HG03460 (cell line): ENCODE results near the gene MBNL3.
A peak's percentile ranks its signal among the peaks of the same experiment; 100 is the strongest.
"Not testable (repeated sequence)": the region's sequence is repeated elsewhere in the genome, so short reads cannot be mapped to it uniquely, and the experiment has no call there.

Experiments used
- ATAC-seq: cut with Tn5 transposase; IDR thresholded peaks from one replicate; pipeline ENCODE4 v1.9.1; 2021; ENCODE audit not compliant: unreplicated experiment

The MBNL3 gene

DNA sequence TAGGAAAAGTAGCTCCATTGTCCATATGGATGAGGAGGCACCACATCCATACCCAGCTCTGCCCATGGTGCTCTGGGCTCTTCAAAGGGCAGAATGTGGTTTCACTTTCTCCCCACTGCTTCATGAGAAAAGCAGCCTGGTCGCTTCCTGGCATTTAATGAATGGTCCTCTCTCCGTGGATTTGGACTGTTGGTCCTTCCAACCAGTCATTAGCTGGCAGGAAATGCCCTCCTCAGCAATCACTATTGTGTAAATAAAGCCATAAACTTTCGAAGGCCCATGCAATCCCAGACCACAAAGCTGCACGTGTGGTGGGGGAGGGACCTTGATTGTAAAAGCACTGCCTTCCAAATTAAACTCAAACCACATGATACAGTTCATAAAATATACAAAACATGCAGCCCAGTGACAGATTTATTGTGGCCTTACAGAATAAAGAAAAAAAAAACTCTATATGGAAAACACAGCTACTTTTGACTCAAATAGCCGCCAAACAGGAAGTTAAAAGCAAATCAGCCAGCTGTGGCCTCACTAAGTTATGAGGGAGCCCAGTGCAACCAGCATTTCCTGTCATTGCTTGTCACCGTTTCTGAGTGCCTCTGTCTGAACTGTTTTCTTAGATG is 8.1 kb downstream of the MBNL3 start:
- ATAC-seq: peak; percentile 82

DNA sequence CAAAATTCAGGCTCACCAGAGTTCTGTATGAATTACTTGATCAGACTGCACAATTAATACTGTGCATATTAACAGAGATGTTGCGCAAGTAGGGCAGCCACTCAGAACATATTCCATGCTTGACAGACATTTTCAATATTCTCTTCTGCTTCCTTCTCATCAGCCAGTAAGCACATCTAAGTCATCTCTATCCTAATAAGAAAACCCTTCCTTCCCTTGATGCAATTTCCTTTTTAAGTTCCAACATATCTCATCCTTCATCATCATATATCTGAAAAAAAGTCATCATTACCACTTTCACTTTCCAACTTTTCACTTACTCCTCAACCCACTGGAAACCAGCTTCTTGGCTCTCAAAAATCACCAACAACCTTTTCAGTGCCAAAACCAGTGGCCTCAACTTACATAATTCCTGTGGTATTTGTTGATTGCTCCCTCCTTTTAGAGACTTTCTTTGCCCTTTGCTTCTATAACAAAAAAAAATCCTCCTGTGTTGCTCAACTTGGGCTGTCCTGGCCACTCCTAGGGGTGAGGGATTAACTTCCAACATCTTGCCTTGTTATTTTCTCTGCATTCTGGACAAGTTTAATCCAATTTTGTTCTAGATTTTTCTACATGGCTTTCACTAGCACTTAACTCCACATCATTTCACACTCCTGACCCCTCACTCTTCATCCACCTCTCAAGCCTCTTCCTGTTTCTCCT is 14.1 kb downstream of the MBNL3 start:
- no peak for ATAC-seq

DNA sequence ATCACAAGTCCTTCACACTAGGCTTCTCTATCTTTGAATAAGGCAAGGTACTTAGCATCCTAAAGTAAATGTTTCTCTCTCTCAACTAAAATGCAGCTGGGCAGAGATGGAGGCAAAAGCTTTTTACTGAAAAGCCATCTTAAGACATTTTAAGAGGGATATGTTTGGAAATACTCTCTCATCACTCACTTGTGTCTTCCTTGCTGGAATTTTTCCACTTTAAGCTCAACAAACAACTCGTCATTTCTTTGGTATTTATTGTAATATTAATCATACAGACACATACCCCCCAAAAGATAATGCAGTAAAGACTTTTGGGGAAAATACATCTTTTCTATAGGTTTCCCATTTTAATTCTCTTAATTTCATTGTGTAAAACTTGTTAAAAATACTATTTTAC is 16.4 kb downstream of the MBNL3 start:
- no peak for ATAC-seq

DNA sequence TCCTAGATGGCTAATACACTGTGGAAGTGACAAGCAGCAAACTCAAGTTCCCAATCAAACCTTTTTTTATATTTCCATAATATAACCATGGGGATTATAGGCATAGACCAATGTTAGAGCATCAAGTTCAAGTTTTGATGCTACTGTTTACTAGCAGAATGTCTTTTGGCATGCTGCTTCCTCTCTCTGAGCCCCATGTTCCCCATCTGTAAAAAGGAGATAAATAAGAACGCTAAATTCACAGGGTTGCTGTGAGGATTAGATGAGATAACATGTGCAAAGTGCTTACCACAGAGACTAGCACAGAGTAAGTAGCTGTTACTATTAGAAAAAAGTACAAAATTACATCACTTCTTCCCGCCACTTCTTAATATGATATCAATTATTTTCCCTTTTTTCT is 18.0 kb downstream of the MBNL3 start:
- ATAC-seq: no peak

DNA sequence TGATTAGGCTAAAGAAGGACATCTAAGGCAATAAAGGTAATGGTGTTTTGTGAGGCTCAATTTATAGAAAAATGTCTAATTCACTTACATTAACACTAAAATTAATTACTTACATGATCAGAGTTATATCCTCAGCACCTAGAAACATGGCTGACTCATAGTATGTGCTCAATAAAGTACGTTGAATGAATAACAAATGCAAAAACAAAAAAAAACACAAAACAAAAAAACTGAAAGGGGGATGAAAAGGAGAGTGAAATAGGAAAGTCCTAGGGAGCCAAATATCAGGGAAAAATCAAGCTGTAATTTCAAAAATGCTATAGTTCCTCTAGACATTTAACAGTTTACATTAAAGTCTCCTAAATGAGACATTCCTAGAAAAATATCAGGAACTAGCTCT is 18.7 kb downstream of the MBNL3 start:
- no peak for ATAC-seq

DNA sequence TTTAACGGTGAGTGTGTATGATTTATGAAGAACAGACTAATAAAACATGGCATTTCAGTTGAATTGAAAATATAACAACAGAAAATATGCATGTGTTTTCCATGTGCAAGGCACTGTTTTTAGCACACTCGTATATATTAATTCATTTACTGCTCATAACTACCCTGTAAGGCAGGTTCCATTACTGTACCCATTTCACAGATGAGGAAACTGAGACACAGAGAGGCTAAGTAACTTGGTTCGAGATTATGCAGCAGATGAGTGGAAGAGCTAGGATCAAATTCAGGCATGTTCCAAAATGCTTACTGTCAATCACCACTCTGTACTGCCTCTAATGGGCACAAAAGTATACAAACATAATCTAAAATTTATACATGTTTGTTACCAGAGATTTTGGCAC is 20.4 kb downstream of the MBNL3 start:
- ATAC-seq: no peak

DNA sequence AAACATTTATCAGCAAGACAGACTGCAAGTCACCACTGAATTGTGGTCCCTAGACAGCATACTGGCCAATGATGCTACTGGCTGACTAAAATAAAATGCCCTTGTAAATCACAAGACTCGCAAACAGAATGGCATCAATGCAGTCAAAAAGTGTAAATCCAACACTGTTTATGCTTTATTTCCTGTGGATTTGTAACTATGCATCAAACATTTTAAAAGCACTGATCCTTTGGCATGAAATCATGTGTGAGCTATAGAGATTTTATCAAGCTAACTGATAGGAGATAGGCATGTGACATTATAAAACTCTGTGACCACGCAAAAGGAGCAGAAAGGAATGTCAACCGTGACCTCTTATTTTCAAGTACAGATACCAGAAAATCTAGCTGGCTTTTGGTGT is 20.8 kb downstream of the MBNL3 start:
- no peak for ATAC-seq

DNA sequence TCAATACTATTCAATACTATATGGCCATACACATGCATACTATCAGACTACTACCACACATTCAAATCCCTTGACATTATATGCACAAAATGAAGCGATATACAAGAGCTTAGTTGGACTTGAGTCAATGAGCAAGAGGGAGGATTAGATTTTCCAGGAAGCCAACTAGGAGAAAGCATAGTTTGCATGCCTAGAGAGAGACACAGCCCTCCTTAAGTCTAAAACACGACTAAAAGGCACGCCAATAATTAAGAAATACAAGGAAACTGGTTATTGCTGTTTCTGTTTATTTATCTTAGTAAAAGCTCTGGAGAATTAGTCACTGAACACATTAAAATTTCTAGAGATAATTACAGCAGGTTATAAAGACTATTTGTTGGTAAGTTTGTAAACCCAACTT is 21.8 kb downstream of the MBNL3 start:
- ATAC-seq: no peak

DNA sequence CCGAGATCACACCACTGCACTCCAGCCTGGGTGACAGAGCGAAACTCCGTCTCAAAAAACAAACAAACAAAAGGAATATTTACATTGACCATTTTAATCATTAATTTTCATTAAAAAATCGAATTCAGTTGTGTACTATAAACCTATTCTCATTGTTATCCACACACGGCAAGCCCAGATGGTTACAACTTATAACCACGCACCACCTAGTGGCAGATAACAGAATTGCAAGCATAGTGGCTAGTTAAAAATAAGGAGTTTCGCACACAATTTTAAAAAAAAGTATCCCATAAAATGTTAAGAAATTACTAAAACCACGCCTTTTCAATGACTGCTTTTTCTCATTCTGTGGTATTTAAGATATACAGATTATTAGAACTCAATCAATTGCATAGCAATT is 25.4 kb downstream of the MBNL3 start:
- no peak for ATAC-seq

DNA sequence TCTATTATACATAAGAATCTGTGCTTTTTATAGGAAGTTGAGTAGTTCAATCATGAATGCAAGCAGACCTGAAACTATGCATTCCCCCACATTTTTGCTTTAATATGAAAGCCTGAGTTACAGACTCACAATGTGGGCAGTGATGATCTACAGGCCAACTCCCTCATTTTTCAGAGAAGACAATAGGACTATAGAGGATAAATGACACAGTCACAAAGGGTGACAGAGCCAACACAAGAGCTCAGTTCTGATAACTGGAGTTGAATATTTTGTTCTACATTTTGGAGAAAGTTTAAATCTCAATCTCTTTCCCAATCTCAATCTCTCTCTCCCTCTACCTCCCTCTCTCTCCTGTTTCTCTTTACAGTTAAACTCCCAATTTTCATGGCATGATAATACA is 27.0 kb downstream of the MBNL3 start:
- ATAC-seq: no peak

DNA sequence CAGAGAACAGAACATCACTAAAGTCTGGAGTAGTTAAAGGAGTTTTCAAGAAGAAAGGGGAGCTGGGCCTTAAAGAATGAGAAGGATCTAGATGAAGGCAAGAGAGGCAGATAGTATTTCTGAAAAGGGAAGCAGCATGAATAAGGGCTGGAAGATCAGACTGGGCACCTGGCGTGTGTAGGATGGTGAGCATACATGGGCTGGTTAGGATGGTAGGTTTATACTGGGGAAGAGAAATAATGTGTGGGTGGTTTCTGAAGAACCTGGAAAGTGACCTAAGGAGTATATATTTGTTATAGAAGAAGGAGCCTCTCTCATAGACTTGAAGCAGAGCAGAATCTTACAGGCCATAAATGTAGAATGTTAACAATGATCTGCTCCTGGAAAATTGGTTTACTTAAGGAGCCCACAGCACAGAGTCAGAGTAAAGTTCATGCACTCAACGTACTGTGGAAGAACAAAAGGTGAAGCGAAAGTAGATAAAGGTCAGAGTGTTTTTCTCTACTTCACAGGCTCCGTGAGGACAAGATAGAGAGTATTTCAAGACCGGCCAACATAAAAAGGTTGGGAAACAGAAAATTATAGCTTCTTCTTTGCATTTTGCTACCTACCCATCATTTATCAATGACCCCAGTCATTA is 35.8 kb downstream of the MBNL3 start:
- no peak for ATAC-seq

DNA sequence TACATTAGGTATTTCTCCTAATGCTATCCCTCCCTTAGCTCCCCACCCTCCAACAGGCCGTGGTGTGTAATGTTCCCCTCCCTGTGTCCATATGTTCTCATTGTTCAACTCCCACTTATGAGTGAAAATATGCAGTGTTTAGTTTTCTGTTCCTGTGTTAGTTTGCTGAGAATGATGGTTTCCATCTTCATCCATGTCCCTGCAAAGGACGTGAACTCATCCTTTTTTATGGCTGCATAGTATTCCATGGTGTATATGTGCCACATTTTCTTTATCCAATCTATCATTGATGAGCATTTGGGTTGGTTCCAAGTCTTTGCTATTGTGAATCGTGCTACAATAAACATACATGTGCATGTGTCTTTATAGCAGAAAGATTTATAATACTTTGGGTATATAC is 42.9 kb downstream of the MBNL3 start:
- ATAC-seq: not testable (repeated sequence)

DNA sequence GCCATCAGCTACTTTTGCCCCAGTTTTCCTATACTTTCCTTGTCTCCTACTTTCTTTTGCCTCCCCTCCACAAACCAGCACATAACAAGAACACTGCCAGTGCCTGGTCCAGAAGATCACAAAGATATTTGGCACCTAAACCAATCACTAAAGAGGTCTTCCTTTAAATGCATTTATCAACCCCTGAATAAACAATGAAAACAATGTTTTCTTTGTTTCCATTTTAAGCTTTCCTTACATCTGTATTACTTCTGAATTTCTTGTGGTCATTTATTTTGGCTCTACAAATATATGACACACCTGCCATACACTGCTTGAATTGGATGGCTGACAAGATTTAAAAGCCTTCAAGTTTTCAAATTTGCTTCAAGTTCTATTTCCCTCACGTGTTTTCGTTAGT is 43.9 kb downstream of the MBNL3 start:
- no peak for ATAC-seq

DNA sequence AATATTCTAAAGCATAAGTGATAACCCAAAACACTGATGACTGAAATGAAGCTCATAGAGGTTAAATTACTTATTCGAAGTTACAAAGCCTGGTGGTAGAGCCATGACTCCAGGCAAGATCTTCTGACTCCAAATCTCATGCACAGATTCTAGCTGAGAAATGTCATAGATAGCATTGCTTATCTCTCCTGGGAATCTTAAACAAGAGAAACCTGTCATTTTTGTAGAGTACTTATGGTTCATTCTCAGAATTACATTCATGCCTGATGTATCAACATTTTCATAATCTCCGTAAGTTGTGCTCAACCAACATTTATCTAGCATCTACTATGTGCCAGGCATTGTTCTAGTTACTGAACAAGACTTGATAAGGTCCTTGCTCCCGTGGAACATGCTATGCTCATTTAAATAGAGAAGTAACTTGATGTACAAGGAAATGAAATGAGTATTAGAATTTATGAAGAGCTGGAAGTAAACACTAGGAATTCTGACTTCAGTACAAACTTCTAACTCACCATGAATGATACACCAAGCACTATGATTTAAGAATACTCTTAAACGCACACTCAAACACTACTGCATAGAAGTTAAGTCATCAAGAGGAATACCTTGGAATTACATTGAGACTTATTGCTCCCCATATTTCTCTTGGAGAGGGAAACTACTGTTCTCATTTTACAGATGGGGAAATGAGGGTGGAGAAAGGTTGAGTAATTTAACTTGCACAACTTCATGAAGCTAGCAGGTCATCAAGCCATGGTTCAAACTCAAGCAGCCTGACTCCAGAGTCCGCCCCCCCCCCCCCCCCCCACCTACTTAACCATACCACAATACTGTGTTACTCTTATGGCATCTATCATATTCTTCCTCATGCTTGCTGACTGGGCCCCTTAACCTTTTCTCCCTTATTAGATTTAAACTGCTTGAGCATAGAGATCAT is 45.4 kb downstream of the MBNL3 start:
- no peak for ATAC-seq

DNA sequence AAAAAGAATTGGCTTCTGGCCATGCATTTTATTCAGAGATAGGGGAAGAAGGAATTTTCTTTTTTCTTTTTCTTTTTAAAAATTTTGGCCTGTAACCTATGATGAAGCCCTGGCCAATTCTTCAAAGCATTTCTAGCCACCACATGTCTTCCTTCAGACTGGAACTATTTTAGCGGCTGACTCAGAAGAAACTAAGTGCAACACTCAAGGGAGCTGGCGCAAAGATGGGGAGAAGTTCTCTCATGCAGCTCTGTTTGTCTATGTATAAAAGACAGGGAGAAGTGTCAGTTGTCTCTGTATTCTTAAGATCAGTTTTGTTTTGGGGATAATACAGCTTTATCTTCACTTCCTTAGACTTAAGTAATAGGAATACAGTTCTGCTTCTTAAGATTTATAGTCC is 46.1 kb downstream of the MBNL3 start:
- no peak for ATAC-seq

DNA sequence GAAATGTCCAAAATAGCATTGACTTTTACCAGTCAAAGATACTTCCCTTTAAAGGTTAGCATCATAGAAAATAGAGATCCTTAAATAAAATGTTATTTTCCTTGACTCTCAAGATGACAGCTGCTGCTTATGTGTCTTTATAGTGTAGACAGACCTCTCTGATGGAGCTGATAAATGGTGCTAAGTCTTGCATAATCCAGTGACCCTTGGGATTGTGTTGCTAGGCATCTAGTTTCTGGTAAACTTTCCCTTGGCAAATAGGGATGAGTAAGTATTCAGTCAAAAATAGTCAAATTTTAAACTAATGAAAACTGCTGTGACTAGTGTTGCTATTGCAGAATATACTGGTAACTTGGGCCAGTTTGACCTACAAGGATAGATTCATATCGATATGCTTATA is 53.6 kb downstream of the MBNL3 start:
- ATAC-seq: no peak

DNA sequence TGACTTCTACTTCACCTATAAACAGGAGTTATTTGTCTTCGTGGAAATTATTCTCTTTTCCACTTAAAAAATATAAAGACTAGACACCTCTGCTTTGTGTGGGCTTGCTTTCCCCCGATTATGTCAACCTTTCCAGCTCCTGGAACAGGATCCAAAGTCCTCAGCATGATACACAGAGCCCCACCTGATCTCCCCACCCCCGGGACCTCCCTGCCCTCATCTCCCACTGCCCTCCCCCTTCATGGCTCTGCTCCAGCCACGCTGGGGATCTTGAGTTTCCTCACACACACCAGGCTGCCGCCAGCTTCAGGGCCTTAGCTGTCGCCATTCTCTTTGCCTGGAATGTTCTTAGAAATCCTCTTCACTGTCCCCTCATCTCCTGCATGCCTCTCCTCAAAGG is 55.3 kb downstream of the MBNL3 start:
- no peak for ATAC-seq

DNA sequence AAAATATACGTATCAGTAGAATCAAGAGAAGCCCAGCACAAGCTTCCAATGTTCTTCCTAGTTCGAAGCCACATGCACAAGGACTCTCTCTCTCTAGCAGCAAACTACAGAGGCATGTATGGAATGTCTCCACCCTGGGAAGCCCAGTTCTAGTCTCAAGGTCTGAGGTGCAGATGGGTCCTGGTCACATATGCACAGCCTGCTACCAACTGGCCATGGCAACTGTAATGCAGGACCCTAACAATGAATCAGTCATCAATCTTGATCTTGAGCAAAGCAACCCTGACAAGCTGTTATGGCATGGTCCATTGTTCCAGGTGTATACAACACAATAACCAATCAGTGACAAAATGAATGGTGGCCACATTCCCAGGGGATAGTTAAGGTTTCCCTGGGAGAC is 55.8 kb downstream of the MBNL3 start:
- no peak for ATAC-seq

DNA sequence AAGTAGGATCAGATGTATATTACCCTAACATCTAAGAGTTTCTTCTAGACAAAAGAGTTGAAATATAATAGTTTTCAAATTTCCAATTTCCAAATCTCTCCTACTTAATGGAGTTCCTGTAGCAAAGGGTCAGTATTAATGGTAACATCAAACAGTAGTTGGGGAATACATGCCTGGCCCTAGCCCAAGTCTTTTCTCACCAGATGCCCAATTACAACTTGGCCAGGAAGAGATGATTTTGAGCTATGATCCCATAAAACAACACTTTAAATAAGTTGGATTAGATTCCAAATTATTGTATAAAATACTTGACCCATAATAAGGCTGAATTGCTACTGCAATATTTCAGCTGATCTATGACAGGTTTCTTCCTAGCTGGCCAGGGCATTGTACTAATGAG is 59.9 kb downstream of the MBNL3 start:
- no peak for ATAC-seq

DNA sequence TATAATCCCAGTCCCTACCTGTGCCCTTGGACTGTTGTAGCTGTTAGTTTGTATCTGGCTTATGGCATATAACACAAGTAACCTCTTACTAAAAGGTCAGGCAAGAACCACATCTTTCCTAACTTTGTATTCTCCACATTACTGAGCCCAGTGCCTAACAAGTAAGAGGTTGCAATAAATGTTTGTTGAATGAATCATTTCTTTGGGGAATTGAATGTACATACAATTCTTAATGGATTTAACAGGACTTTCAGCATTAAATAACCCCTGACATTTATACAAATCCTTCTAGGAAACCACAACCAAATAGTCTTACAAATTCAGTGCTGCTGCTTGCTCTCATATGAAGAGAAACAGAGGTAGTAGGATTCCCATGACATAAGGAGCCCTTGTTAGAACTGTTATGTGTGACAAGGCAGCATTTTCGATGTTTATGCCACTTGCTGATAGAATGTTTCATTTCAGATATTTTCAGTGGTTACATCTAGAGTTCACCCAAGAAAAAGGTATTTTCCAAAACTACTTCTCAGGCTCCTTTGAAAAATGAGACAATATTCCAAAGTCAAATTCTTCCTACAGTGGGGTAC is 62.0 kb downstream of the MBNL3 start:
- no peak for ATAC-seq

DNA sequence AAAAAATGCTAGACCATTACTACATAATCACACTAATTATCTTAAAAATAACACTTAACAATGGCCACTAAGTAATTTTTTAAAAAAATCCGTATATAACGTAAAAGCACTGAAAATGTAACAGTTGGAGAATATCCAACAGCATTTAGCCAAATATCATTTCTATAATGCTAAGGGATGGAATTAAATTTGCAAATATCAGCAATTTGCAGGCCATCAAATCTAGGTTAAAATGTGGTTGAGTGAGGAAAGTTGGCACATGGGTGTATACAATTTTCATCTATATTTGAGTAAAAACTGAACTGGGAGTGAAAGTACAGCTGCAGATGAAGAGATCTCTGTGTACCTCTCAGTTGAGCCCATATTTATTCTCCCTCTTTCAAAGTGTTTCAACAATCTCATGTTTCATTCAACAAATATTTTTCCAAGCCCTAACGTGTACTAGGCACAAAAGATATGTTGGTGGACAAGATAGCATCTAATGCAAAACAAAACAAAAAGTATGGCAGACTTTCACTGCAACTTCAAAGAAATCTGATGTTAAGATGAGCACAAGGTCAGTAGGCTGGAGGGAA is 63.0 kb downstream of the MBNL3 start:
- ATAC-seq: no peak
